ENCODE results near the gene DISP3.

Gene DISP3

GRCh38 chr1:11458811-11459275 is 20.1 kb upstream of the DISP3 start:
- peak in 1 of 3 donors; percentile 23 for DNase-seq

DNA sequence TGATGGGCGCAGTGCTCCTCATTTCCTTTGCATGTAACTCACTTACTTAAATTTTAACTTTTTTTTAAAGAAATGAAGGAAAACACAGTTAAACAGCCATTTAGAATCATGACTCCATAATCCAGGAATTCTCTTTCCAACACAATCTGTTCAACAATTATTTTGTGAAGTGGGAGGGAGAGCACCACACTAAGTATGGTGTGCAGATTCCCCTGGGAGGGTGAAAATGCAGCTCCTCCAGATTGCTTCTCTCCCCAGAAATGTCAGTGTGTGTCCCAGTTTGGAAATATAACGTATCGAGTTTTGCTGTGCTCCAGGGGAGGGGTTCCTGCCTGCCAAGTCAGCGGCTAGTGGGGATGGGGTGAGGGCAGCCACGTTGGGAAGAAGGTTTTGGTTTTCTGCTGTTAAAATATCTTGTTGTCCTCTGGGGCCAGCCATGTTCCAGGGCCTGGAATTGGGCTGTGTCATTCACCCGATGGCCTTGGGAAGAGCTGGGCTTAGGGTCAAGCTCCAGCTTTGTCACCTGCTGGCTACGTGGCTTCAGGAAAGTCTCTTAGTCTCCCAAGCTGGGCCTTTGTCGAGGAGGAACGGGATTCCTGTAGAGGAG is 17.3 kb upstream of the DISP3 start:
- no peak for DNase-seq

GRCh38 chr1:11462224-11462923 is 16.6 kb upstream of the DISP3 start:
- no peak for DNase-seq

DNA sequence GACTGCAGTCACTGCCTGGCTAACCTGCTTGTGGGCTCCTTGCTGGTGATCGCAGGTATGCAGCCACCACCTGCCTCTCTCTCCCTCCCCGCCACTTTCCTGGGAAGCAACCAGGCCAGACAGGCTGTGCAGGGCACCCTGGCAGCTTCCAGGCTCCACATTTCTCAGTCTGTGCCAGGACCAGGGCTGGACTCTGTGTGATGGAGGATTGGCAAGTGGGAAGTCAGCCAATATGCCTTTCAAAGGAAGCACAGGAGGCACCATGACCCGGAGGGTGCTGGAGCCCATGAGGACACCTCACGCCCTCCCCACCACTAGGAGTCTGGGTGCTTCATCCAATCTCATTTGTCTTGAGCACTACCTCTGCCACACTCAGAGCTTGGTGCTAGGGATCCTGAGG is 15.8 kb upstream of the DISP3 start:
- no peak for DNase-seq

- DNase-seq: no peak
These were observed 13.6 kb upstream of the DISP3 start for GRCh38 chr1:11465307-11465706.

- no peak for DNase-seq
These were observed 12.5 kb upstream of the DISP3 start for GRCh38 chr1:11466416-11466815.

DNA sequence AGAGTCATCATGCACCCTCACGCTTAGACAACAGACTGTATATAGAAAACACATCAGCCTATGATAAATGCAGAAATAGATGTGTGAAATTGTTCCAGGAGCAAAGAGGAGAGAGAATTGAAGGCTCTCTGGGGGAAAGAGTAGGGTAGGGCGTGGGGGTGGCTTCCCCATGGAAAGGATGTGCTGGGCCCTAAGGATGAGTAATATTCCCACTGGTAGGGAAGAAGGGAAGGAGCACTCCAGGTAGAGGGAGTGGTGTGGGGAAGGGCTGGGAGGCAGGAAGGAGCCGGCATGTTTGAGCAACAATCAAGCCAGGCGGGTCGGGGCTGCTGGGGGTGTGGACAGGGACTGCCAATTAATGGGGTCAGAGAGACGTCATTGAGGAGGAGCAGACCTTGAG is 10.1 kb upstream of the DISP3 start:
- DNase-seq: no peak

- DNase-seq: peak; percentile 12 to 29 (median 28)
These were observed 8.0 kb upstream of the DISP3 start for GRCh38 chr1:11470912-11471311.

- DNase-seq: no peak
These were observed 7.5 kb upstream of the DISP3 start for GRCh38 chr1:11471473-11471872.

- no peak for DNase-seq
These were observed 6.7 kb upstream of the DISP3 start for GRCh38 chr1:11472284-11472683.

GRCh38 chr1:11472741-11473140 is 6.2 kb upstream of the DISP3 start:
- no peak for DNase-seq

DNA sequence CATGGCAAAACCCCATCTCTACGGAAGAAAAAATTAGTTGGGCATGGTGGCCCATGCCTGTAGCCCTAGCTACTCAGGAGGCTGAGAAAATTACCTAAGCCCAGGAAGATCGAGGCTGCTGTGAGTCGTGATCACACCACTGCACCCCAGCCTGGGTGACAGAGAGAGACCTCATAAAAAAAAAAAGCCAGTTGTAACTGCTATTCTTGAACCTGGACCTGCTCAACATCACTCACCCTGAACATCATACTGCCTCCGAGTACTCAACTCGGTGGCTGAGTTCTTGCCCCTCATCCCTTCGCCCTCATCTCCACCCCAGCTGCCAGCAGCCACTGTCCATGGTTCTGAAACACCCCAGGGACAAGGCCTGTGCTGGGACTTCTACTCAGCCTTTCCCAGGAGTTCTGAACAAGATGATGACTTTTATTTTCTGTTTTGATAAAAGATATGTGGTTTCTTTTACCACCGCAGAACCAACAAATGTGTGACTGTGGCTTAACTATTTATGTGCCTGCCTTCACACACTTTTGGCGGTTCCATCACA is 5.4 kb upstream of the DISP3 start:
- peak in 2 of 3 donors; percentile 17 to 43 for DNase-seq

GRCh38 chr1:11474826-11475225 is 4.1 kb upstream of the DISP3 start:
- no peak for DNase-seq

DNA sequence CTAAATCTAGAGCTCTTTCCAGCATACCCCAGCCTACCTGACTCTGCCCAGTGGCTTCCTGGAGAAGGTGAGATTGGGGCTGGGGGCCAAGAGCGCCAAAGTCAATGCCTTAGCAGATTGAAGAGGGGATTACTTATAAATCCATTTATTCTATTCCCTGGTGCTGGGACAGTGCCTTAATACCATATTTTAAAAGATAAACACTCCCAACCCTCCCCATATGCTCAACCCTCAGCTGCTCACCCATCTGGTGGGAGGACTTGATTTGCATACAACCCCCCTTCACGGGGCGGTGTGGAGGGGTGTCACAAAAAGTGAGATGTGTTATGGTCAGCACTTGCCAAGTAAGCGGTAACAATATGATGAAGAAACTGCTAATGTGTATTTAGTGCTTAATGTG is 3.2 kb upstream of the DISP3 start:
- DNase-seq: no peak

- peak in 1 of 3 donors; percentile 3 for DNase-seq
These were observed 522 bp downstream of the DISP3 start for GRCh38 chr1:11479375-11479979.

GRCh38 chr1:11481019-11481418 is 2.1 kb downstream of the DISP3 start:
- no peak for DNase-seq

GRCh38 chr1:11482198-11482597 is 3.2 kb downstream of the DISP3 start:
- DNase-seq: no peak

DNA sequence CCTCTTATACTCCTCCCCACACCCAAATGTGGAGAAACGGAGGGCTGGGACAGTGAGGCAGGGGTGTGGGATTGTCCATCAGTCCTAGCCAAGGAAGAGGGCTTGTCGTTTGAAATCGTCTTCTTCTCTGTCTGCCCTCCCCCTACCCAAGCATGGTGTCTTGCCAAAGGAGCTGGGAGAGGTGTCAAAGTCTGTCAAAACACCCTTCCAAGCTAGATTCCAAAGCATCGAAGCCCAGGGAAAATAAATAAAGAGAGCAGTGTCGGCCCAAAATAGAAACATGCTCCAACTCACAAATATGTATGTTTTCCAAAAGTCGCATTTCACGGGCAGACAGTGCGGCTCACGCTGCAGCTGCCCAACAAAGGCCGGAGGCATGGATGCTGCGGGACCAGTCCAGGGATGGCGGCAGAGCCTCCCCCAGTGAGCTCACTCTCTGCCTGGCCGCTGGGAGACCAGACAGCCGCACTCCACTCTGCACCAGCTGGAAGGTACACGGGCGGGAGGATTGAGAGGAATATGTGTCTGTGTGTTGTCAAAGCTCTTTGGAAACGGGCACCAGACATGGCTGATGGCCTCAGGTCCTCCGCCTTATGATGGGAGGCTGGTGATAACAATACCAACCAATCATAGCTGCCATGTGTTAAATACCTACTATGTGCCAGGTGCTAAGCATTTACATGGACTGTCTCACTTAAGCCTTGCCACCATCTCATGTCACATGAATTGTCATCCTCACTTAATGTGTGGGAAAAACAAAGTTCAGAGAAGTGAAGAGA is 3.9 kb downstream of the DISP3 start:
- DNase-seq: no peak

GRCh38 chr1:11483581-11484320 is 4.8 kb downstream of the DISP3 start:
- DNase-seq: no peak

GRCh38 chr1:11484321-11484655 is 5.3 kb downstream of the DISP3 start:
- DNase-seq: no peak

DNA sequence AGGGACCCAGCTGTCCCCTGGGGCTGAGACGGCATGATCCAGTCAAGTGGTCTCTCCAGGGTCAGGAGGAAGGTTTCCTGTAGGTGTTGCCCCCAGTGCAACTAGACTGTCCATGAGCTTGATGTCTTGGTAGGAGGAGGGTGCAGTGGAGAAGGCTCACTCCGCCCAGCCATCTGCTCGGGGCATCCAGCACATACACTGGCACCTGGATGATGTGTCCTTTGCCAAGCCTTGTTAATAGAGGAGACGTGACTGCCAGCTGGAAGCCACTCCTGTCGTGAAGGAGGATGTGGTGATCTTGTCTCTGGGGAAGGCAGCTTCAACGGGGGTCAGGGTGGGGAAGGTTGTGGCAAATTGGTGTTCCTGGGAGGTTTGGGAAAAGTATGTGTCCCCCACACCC is 6.2 kb downstream of the DISP3 start:
- no peak for DNase-seq

DNA sequence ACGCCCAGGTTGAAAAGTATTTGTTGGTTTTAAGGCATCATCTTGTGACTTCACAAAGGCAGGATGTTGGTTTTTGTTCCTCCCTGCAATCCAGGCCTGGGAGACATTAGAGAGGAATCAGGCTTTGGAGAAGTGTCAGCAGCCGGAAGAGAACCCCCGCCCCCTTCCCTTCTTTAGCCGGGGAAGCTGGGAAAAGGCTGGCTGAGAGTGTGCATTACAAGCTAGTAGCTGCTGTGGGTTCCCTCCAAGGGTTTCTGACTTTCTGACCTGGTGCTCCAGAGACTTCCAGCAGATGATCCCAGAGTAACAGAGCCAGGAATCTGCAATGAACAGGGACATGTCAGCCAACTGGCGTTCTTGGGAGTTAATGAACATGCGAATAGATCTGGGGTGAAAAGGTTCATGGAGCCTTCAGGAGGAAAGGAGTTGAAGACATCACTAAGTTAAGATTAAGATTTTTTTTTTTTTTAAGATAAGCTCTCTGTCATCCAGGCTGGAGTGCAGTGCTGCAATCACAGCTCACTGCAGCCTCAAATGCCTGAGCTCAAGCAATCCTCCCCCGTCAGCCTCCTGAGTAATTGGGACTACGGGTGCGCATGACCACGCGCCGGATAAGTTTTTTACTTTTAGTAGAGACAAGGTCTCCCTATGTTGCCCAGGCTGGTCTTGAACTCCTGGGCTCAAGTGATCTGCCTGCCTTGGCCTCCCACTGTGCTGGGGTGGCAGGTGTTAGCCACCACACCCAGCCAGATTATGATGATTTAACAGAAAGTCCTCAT is 7.5 kb downstream of the DISP3 start:
- DNase-seq: no peak
